H1 (cell line): Measurements from ENCODE around the gene CDC42BPB. TPM values are rescaled to one million over a fixed set of nuclear protein-coding genes. Genes with fewer than 3 reads are reported as not detected.
A peak's percentile ranks its signal among the peaks of the same experiment; 100 is the strongest.

Experiments used
- CTCF ChIA-PET: fragments of 300-600 bp; sonication (Branson Sonifier 250); formaldehyde crosslinking; loops from one replicate; lab custom pipeline; 2021; ENCODE audit not compliant: partially characterized antibody; lab: Charles Lee
- POLR2A ChIA-PET: fragments of 300-600 bp; sonication (Branson Sonifier 250); formaldehyde crosslinking; loops from one replicate; lab custom pipeline; 2021; ENCODE audit warnings: inconsistent platforms; ENCODE audit not compliant: partially characterized antibody; lab: Charles Lee
- DNase-seq, 2 experiments: peaks; one replicate each; pipeline versions ENCODE4 v3.0.0 to v3.0.0-alpha.2; 2010 to 2022; ENCODE audit warnings: low spot score in 2 of 2, low read depth in 1 of 2, mixed read lengths in 1 of 2
- FAIRE-seq: peaks from 2 replicates; lab custom pipeline; 2011; peaks lifted over from hg19 to GRCh38; lab: Jason Lieb, UNC
- H2AFZ ChIP-seq: 2 replicates; pipeline ENCODE4 v1.8.1; 2012; ENCODE audit warnings: low read length, inconsistent platforms
- H2AK5ac ChIP-seq: 2 replicates; pipeline ENCODE4 v1.6.1; 2013; ENCODE audit warnings: low read depth, low read length
- H2BK120ac ChIP-seq: replicated peaks from 2 replicates; pipeline ENCODE3; 2013; ENCODE audit warnings: low read depth, low read length, inconsistent platforms
- H2BK12ac ChIP-seq: 2 replicates; pipeline ENCODE4 v1.6.1; 2013; ENCODE audit warnings: low read depth, low read length
- H2BK15ac ChIP-seq: 2 replicates; pipeline ENCODE4 v1.6.1; 2013; ENCODE audit warnings: low read length
- H2BK20ac ChIP-seq: 2 replicates; pipeline ENCODE4 v1.6.1; 2013; ENCODE audit warnings: low read length
- H2BK5ac ChIP-seq: 2 replicates; pipeline ENCODE4 v1.6.1; 2013; ENCODE audit warnings: low read depth, low read length
- H3K14ac ChIP-seq: 2 replicates; pipeline ENCODE4 v1.6.1; 2013; ENCODE audit warnings: inconsistent platforms; ENCODE audit not compliant: insufficient read length
- H3K18ac ChIP-seq: 2 replicates; pipeline ENCODE4 v1.6.1; 2013; ENCODE audit warnings: low read length; ENCODE audit errors: extremely low read depth
- H3K23ac ChIP-seq: 2 replicates; pipeline ENCODE4 v1.6.1; 2013; ENCODE audit warnings: inconsistent platforms; ENCODE audit not compliant: insufficient read length
- H3K23me2 ChIP-seq: 2 replicates; pipeline ENCODE4 v1.6.1; 2013; ENCODE audit warnings: low read depth, low read length
- H3K27ac ChIP-seq: 2 replicates; pipeline ENCODE4 v1.6.1; 2011; ENCODE audit warnings: low read depth, low read length, inconsistent platforms
- H3K27me3 ChIP-seq, 4 experiments: replicated peaks in 1 of 4; 1 replicate in 1 of 4; 2 replicates in 3 of 4; pipeline versions ENCODE4 v1.6.1 to v1.8.1; 2011 to 2013; ENCODE audit warnings: low read length in 3 of 4, mild to moderate bottlenecking in 3 of 4, inconsistent platforms in 2 of 4, mixed read lengths in 2 of 4, moderate library complexity in 1 of 4; ENCODE audit not compliant: control insufficient read depth in 3 of 4, insufficient read depth in 3 of 4; ENCODE audit errors: extremely low read depth in 1 of 4
- H3K36me3 ChIP-seq, 4 experiments: 2 replicates each; pipeline versions ENCODE4 v1.6.1 to v1.8.1; 2011 to 2013; ENCODE audit warnings: mild to moderate bottlenecking in 4 of 4, low read length in 3 of 4, moderate library complexity in 2 of 4, control low read depth in 1 of 4, inconsistent platforms in 1 of 4; ENCODE audit not compliant: insufficient read depth in 4 of 4, control insufficient read depth in 2 of 4
- H3K4ac ChIP-seq: replicated peaks from 2 replicates; pipeline ENCODE3; 2013; ENCODE audit warnings: low read length, low read depth, mixed read lengths, inconsistent platforms; ENCODE audit not compliant: insufficient read length
- H3K4me1 ChIP-seq, 4 experiments: replicated peaks in 1 of 4; 1 replicate in 1 of 4; 2 replicates in 3 of 4; pipeline versions ENCODE4 v1.6.1 to v1.8.1; 2011 to 2013; ENCODE audit warnings: low read length in 3 of 4, inconsistent platforms in 2 of 4, mixed read lengths in 1 of 4; ENCODE audit not compliant: insufficient read depth in 4 of 4, control insufficient read depth in 3 of 4
- H3K4me2 ChIP-seq, 2 experiments: 2 replicates each; pipeline versions ENCODE4 v1.6.1 to v1.8.1; 2011 to 2013; ENCODE audit warnings: low read depth in 2 of 2, low read length in 2 of 2, control low read depth in 1 of 2, inconsistent platforms in 1 of 2, mild to moderate bottlenecking in 1 of 2; ENCODE audit not compliant: insufficient read depth in 1 of 2
- H3K4me3 ChIP-seq, 4 experiments: fragments of 200-600, 300-600 bp in 1 of 4; sonication (generic), shearing (Covaris generic), sonication (Bioruptor Twin) in 1 of 4; 2 replicates each; pipeline versions ENCODE4 v1.5.1 to v1.8.1; 2011 to 2016; ENCODE audit warnings: low read length in 4 of 4, low read depth in 3 of 4, control low read depth in 2 of 4, inconsistent platforms in 2 of 4, mild to moderate bottlenecking in 2 of 4, mixed read lengths in 1 of 4, moderate library complexity in 1 of 4; ENCODE audit not compliant: insufficient read depth in 2 of 4; ENCODE audit errors: extremely low read depth in 1 of 4
- H3K56ac ChIP-seq: replicated peaks from 2 replicates; pipeline ENCODE3; 2013; ENCODE audit warnings: low read depth, mild to moderate bottlenecking, mixed read lengths, low read length, inconsistent platforms; ENCODE audit not compliant: insufficient read length
- H3K79me1 ChIP-seq: 2 replicates; pipeline ENCODE4 v1.6.1; 2013; ENCODE audit warnings: low read depth, low read length, control low read depth
- H3K79me2 ChIP-seq, 2 experiments: 2 replicates each; pipeline versions ENCODE4 v1.6.1 to v1.8.1; 2012 to 2013; ENCODE audit warnings: low read length in 2 of 2, mild to moderate bottlenecking in 2 of 2, inconsistent platforms in 1 of 2; ENCODE audit not compliant: insufficient read depth in 2 of 2, control insufficient read depth in 1 of 2
- H3K9ac ChIP-seq, 4 experiments: replicated peaks in 1 of 4; 1 replicate in 1 of 4; 2 replicates in 3 of 4; pipeline versions ENCODE4 v1.6.1 to v1.8.1; 2011 to 2013; ENCODE audit warnings: low read depth in 3 of 4, low read length in 3 of 4, control low read depth in 2 of 4, mild to moderate bottlenecking in 2 of 4, moderate library complexity in 2 of 4, inconsistent platforms in 1 of 4; ENCODE audit errors: extremely low read depth in 1 of 4
- H3K9me3 ChIP-seq, 2 experiments: 2 replicates each; pipeline versions ENCODE4 v1.6.1 to v1.8.1; 2012 to 2013; ENCODE audit warnings: mild to moderate bottlenecking in 2 of 2, moderate library complexity in 2 of 2, control low read depth in 1 of 2, inconsistent platforms in 1 of 2, low read depth in 1 of 2, low read length in 1 of 2, mixed read lengths in 1 of 2; ENCODE audit not compliant: insufficient read depth in 2 of 2
- H4K20me1 ChIP-seq, 2 experiments: replicated peaks in 1 of 2; 2 replicates each; pipeline versions ENCODE3 to v1.8.1; 2011 to 2013; ENCODE audit warnings: inconsistent platforms in 2 of 2, low read length in 2 of 2, mild to moderate bottlenecking in 1 of 2; ENCODE audit not compliant: insufficient read depth in 2 of 2, control insufficient read depth in 1 of 2
- H4K5ac ChIP-seq: 2 replicates; pipeline ENCODE4 v1.6.1; 2013; ENCODE audit warnings: low read length, low read depth, mixed read lengths, inconsistent platforms; ENCODE audit not compliant: insufficient read length
- H4K8ac ChIP-seq: 2 replicates; pipeline ENCODE4 v1.8.0; 2013; ENCODE audit warnings: mild to moderate bottlenecking, moderate library complexity, low read length, inconsistent platforms; ENCODE audit not compliant: insufficient read depth; ENCODE audit errors: extremely low read depth
- H4K91ac ChIP-seq: replicated peaks from 2 replicates; pipeline ENCODE3; 2013; ENCODE audit warnings: low read length, mixed read lengths, inconsistent platforms; ENCODE audit not compliant: insufficient read length
- EGR1 ChIP-seq: IDR thresholded peaks from 2 replicates; pipeline ENCODE4 v1.6.1; 2011; ENCODE audit warnings: low read depth, low read length, borderline replicate concordance
- WGBS, 2 experiments: shearing (Covaris generic) in 1 of 2; methylation state at CpG; one replicate each; pipeline versions ENCODE4 v1.1.6 to v1.1.7; 2013 to 2015; ENCODE audit warnings: low lambda C conversion rate in 2 of 2, mixed read lengths in 2 of 2, inconsistent platforms in 1 of 2, low coverage in 1 of 2, missing lambda C conversion rate in 1 of 2; ENCODE audit not compliant: insufficient replicate concordance in 2 of 2, insufficient coverage in 1 of 2, insufficient read length in 1 of 2; ENCODE audit errors: extremely low coverage in 1 of 2, missing lambda C conversion rate in 1 of 2; 5-methylcytosine and 5-hydroxymethylcytosine counted together
- polyA plus RNA-seq, 7 experiments: library from polyadenylated mRNA; depleted of rRNA in 3 of 7; stranded (reverse) in 5 of 7; unstranded in 2 of 7; fragments of >200 nt in 5 of 7; fragments of 200-250 nt in 2 of 7; gene quantifications; 1 replicate in 5 of 7; 2 replicates in 1 of 7; 4 replicates in 1 of 7; pipeline versions ENCODE4 v1.2.1 to v1.2.3, GENCODE V29; 2011 to 2013; ENCODE audit warnings: missing spikeins in 2 of 7, mixed read lengths in 2 of 7
- total RNA-seq: library from RNA; stranded (reverse); fragmentation: NEBNext Ultra II Directional; extraction: Animal tissue kit (Norgen Biotek cat#: 25700); gene quantifications from 2 replicates; pipeline ENCODE4 v1.2.1, GENCODE V29; 2021
- TF ChIP-seq, protein P1 (sequence below): IDR thresholded peaks from 2 replicates; pipeline ENCODE4 v1.6.1; 2011; ENCODE audit warnings: low read length, improper control_type of control experiment

The CDC42BPB gene
- total and polyA plus RNA-seq, 2 of the 8 experiments (the other 6 are each of a cell fraction or from before 2014, with no cell fraction given): 51.2 to 88.2 TPM

- Histone ChIP-seq H2BK12ac (no peak overlapping the region; the same call in 1 of the 2 replicates), H3K4ac (peak overlapping the region; percentile 97), H3K79me1 (peaks cover 2% of the 10 kb centered on the region; the same call in 1 of the 2 replicates), H3K14ac (no peak overlapping the region), H3K18ac (peak overlapping the region; percentile 76; the same call in 1 of the 2 replicates), H3K4me1 (peaks cover 0 to 7% (median 0%) of the 10 kb centered on the region in 4 experiments; a peak in 5 of 7 replicates), H4K91ac (peak overlapping the region; percentile 49), H4K20me1 (peaks cover 11 to 13% of the 10 kb centered on the region in 2 experiments), H2AK5ac (no peak overlapping the region), H3K23me2 (peaks cover 12% of the 10 kb centered on the region), H3K9ac (peak overlapping the region; percentile 60 to 94 (median 68); a peak in 6 of 7 replicates), H2BK120ac (no peak overlapping the region), H2BK15ac (0 out of 2 replicates have a peak overlapping the region, but pooled peaks have one; percentile 78), H3K27ac (no peak overlapping the region; the same call in 1 of the 2 replicates), H2AFZ (no peak overlapping the region), H3K27me3 (no peaks in the 10 kb centered on the region), H3K4me3 (peak overlapping the region; percentile 77 to 88 (median 79)), H3K23ac (no peak overlapping the region), H3K79me2 (peaks cover 16 to 45% of the 10 kb centered on the region in 2 experiments), H3K4me2 (peak overlapping the region; percentile 80 to 81), H2BK20ac (no peak overlapping the region)
- no peak for FAIRE-seq
- ChIA-PET CTCF (interaction anchor here (0.6 to 1.1 kb wide), 3 partner anchors 19 to 53 kb away, joined by 3 to 4 read pairs (median 3); no protein-coding TSS in a partner anchor), POLR2A (interaction anchor here (1.0 to 1.6 kb wide), 4 partner anchors 15 to 80 kb away, joined by 3 to 4 read pairs (median 4); no protein-coding TSS in a partner anchor)
- 0 out of 2 replicates have a peak, but pooled peaks have one; percentile 12 for TF ChIP-seq EGR1
- TF ChIP-seq, protein P1, sequence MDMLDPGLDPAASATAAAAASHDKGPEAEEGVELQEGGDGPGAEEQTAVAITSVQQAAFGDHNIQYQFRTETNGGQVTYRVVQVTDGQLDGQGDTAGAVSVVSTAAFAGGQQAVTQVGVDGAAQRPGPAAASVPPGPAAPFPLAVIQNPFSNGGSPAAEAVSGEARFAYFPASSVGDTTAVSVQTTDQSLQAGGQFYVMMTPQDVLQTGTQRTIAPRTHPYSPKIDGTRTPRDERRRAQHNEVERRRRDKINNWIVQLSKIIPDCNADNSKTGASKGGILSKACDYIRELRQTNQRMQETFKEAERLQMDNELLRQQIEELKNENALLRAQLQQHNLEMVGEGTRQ: no peak
- TF ChIP-seq, all 59 proteins: peak for 1
- Histone ChIP-seq H4K5ac (peak overlapping the region; percentile 39), H3K56ac (no peak overlapping the region), H3K36me3 (no peaks in the 10 kb centered on the region), H3K9me3 (no peaks in the 10 kb centered on the region), H2BK5ac (peak overlapping the region; percentile 83; the same call in 1 of the 2 replicates), H4K8ac (no peak overlapping the region; the same call in 1 of the 2 replicates)
- 6% methylated on average over 20 of the region's 50 CpGs; no CpG with 5 or more reads in 1 of the 2 experiments for WGBS, 2 experiments
- DNase-seq: peak in 1 of 2 experiments; percentile 64
Observed at GRCh38 chr14:103056322-103057027, 874 bp downstream of the CDC42BPB start.
